Right ventricle myocardium superior (tissue), 1 donor: Measurements from ENCODE around the gene GRM6. TPM values are rescaled to one million over a fixed set of nuclear protein-coding genes. Genes with fewer than 3 reads are reported as not detected.

Experiments used
- ATAC-seq: fragments of 200-7000 bp; cut with Tn5 transposase; one replicate; pipeline ENCODE4 v1.9.1; 2020; ENCODE audit warnings: mild to moderate bottlenecking; ENCODE audit not compliant: poor library complexity
- DNase-seq: peaks from one replicate; pipeline ENCODE4 v3.0.0-alpha.2; 2020
- intact Hi-C: fragments of 100-400 bp; cut with DNase I; formaldehyde crosslinking; loops from one replicate; pipeline ENCODE4 v1.11.2; 2022
- total RNA-seq: library from RNA; stranded (reverse); fragmentation: NEBNext Ultra II Directional; extraction: Animal tissue kit (Norgen Biotek cat#: 25700); gene quantifications from one replicate; pipeline ENCODE4 v1.2.1, GENCODE V29; 2021
- donor health status: DM: no; HTN: yes; CAD: no; lungs with severe emphysema.

The GRM6 gene
- total RNA-seq, 1 donor from 2014 or later = not detected

- ATAC-seq (no peak), DNase-seq (no peak)
- intact Hi-C loops = no loop called here
These were observed 8.7 kb downstream of the GRM6 start for GRCh38 chr5:178986326-178986960.

GRCh38 chr5:178984145-178985072, 10.7 kb downstream of the GRM6 start:
- DNase-seq = no peak
- no peak for ATAC-seq
- intact Hi-C loops = no loop called here

GRCh38 chr5:178983728-178984127, 11.4 kb downstream of the GRM6 start:
- ATAC-seq (no peak), DNase-seq (no peak)
- intact Hi-C loops = no loop called here

- ATAC-seq (no peak), DNase-seq (no peak)
- intact Hi-C loops = no loop called here
These were observed 12.2 kb downstream of the GRM6 start for GRCh38 chr5:178982941-178983340.

- intact Hi-C loops = no loop called here
- no peak for ATAC-seq
- DNase-seq = no peak
These were observed 13.7 kb downstream of the GRM6 start for GRCh38 chr5:178981381-178981780.

- DNase-seq = no peak
- intact Hi-C loops = no loop called here
- no peak for ATAC-seq
These were observed 29.6 kb downstream of the GRM6 start for GRCh38 chr5:178965465-178966055.

- intact Hi-C loops = no loop called here
- DNase-seq (peak; percentile 54), ATAC-seq (peak; percentile 19)
These were observed 53.8 kb downstream of the GRM6 start for GRCh38 chr5:178941361-178941760.

- ATAC-seq (peak; percentile 100), DNase-seq (peak; percentile 95)
- intact Hi-C loops = no loop called here
These were observed 54.4 kb downstream of the GRM6 start, which contains the start of gene ZNF454 for GRCh38 chr5:178940569-178941360. Gene ZNF454, plus strand, starts transcription at chr5:178941198. Its CDS starts 1,594 bp downstream, at chr5:178942792.

- ATAC-seq (no peak), DNase-seq (no peak)
- intact Hi-C loops = no loop called here
These were observed 63.0 kb downstream of the GRM6 start for GRCh38 chr5:178931846-178932760.

Other genes starting within 250 kb of the GRM6 start
- 7.2 TPM for gene ZNF354B, start 135.4 kb downstream of the GRM6 start, total RNA-seq
- gene ZFP2, start 99.4 kb downstream of the GRM6 start, total RNA-seq = 0.54 TPM
- 1.5 TPM for gene ZNF454, start 54.1 kb downstream of the GRM6 start, total RNA-seq
- 4.0 TPM for gene ZNF879, start 28.5 kb upstream of the GRM6 start, total RNA-seq
- 4.7 TPM for gene ZNF354C, start 65.1 kb upstream of the GRM6 start, total RNA-seq